Cerebellar cortex (tissue), 1 donor: ENCODE data around the gene GZMA.

Experiments
- DNase-seq: peaks from one replicate; pipeline ENCODE4 v3.0.0-alpha.2; 2015; ENCODE audit warnings: low spot score

Gene GZMA

DNA sequence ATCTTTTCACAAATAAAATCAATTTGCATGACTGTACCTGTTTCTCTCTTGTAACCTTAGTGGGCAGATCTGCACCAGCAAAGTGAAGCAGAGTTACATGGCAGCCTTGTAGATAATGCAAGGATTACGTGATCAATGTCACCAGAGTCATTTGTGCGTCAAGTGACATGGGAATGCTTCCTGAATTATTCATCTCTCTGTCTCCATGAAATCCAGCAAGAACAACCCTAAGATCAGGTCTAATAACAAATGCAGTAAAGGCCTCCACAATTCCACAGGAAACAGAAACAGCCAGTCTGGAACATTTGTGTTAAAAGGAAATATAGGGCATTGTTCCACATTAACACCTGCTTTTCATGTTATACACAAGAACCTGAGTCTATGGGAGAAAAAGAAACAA lies 7.8 kb downstream of the GZMA start:
- DNase-seq = no peak

DNA sequence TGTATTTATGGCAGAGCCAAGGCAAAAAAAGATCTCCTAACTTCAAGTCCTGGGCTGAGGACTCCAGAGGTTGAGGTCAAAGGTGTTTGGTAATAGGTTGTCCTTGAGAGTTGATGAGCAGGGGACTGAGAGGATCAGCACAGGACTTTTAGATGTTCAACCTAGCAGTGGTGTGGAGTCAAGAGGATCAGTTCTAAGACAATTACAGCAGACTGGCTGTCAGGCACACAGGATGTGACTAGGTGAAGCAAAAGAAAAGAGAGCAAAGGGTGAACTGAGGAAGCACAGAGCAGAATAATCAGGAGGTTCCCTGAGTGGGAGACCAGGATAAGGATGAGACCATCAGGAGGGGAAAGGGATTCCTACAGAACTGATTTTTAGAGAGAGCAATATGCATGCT lies 10.9 kb downstream of the GZMA start:
- no peak for DNase-seq

DNA sequence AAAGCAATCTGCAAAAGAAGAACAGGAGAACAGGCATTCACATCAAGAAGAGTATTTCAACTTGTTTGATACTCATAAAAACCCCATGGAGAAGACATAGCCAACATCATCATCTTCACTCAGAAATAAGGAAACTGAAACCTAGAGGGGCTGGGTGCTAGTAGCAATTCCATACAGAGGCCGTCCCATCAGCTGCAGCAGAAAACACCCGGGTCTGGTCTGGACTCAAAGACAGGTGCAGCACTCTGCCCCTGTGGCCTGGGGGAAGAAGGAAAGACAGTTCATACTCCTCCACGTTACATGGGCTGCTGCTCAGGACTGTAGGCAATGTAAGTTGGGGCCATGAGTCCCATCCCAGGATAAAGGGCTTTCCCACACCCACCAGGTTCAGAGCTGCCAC lies 11.6 kb downstream of the GZMA start:
- DNase-seq = no peak

DNA sequence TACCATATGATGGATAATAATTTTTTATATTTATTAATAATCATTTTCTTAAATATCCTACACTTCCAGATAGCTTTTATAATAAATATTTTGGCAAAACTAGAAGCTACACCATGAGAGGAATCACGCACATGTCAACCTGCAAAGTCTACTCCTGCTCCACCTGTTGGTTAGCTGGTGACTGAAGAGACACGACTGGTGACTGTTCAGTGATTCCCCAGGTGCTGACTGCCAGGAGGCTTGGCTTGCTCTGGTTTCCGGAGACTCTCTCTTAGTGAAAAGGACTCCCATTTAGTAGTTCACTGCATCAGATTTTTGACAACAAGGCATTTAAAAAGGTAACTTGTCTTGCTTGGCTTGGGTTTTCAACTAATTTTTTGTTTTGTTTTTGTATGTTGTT lies 20.9 kb downstream of the GZMA start:
- no peak for DNase-seq

DNA sequence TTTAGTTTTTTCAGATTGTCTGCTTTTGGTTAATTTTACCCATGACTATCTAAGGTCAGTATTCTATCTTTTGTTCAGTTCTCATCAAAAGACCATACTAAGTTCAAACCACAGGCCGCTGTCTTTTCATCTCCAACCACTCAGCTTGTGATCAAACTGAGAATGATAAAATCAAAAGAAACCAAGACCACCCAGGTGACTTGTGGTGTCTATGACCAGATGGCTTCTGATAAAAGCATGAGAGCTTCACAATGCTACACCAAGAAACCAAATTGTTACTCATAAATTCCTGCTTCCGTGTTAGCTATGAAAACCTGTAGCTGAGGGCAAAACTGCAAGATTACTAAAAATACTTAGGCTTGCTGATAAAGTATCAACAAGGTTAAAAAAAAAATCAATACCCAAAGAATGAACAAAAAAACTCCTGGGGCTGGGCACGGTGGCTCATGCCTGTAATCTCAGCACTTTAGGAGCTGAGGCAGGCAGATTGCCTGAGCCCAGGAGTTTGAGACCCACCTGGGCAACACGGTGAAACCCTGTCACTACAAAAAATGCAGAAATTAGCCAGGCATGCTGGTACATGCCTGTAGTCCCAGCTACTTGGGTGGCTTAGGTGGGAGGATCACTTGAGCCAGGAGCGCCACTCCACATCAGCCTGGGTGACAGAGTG lies 31.7 kb downstream of the GZMA start:
- no peak for DNase-seq

DNA sequence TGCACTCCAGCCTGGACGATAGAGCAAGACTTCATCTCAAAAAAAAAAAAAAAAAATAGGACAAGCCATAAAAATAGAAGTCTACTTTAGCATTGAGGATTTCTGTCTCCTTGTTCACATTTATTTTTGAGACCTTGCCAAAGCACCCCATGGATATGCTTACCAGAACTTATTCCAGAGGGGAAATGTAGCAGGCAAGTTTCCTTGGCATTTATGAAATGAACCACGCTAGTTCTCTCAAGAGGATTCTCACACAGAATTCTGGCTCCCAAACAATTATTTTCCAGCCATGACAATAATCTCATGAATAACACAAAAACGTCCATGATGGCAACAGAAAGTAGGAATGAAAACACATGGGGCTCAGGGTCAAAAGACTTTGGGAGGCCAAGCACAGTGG lies 34.1 kb downstream of the GZMA start:
- DNase-seq = no peak

DNA sequence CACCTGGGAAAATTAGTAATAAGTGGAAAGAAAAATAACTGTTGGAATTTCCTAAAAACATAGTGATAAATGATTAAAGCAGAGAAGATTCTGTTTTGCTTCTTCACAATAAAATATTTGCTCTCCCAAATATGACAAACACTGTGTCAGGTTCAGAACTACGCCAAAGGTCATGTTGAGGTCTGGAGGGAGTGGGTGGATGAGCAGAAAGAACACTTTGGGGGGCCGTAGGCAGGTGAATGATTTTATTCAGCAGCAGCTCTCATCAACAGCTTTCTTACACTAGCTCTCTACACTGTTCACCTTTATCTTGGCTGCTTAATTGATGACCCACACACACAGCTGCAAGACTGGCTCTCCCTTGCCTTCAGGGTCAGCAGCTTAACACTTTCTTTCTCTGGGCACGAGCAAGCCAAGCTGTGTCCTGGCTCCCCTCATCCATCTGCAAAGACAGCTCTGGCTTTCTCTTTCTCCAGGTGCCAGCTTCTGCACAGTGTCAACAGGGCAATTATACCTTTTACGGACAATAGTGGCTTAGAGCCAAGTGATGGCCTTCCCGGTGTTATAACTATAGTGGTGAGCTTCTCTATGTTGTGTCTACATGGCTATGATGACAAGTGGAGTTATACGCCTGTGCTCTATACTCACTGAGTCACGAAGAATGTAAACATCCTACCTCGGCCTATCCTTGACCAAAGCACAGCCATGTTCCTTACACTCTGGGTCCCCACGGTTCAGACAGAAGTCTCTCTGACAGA lies 38.6 kb downstream of the GZMA start:
- no peak for DNase-seq

DNA sequence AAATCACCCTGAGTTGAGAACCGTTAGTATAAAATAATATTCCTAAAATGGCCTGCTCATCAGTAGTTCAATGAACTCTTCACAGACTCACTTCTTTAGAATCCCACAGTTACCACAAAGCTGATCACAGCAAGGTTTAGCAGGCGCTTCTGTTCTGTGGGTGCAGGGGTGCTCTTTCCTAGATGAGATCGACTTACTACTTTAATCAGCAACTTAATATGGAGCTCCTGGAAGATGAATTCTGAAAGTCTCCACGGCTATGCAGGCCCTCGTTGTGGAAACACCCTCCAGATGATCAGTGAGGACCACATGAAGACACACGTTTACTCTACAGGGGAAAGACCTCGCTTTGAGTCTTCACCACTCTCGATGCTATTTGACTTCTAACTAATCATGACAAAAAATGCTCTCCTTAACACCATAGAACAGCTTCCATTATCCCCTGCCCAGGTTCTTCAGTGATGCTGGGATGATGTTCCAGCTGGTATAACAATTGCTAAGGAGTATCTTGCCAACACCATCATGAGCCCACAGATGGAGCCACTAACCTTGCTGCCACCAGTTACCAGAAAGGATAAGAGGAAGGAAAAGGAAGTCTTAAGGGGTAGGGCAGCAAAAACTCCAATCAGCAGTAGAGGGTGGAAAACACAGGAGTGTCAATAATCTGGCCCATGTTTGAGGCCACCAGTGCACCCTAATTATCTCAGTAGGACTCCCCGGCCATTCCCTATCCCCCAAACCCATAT lies 39.7 kb downstream of the GZMA start:
- no peak for DNase-seq

DNA sequence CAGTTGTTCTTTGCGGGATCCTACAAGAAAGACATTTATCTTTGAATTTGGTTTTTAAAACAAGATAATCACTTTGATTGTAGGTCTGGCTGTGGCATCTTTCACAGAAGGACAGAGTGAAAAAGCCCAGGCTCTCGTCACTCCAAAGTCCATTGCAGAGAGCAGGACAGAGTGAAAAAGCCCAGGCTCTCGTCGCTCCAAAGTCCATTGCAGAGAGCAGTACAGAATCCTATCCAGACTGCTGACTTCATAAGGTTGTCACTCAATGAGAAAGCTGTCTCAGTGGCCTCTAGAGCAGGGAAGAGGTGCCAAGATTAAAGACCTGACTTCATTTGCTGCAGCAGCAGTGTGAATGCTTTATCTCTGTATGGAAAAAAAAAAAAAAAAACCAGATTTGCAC lies 41.2 kb downstream of the GZMA start:
- no peak for DNase-seq

DNA sequence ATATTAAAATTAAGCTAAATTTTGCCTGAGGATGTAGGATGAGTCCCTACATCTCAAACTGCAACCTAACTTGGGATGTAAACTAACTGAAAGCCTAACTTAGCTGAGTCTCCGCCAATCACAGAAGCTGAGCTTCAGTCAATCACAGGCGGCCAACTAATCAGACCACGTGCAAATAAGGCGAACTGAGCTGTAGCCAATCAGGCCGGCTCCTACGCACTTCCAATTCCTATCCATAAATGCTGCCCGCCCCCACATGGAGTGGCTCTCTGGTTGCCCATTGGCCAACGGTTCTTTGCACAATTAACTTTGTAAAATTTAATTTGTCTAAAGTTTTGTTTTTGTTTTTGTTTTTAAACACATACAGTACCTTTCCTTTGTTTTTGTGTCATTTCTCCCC lies 43.6 kb downstream of the GZMA start:
- no peak for DNase-seq

DNA sequence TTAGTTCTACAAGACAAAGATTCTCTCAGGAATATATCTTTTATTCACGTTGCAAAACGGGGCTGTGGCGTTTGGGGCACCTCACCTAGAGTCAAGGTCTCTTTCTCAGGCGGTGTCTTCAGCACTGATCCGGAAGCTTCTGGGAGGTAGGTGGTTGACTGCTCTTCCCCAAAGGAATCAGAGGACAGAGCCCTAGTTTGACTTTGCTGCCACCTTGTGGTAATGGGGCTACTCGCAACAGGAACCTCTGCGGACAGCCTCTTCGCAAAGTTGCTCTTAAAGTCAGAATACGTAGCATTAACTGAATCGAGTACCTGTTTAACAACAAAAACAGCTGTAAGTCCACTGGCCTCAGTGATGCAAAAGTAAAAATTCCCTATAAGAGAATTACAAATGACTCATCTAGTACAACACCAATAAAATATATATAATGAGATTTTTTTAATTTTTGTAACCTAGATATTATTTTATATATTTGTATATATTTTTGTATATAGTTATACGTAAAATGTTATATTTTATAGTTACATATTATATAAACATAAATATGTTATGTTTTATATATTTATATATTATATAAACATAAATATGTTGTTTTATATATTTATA lies 44.2 kb downstream of the GZMA start:
- peak; percentile 80 for DNase-seq

DNA sequence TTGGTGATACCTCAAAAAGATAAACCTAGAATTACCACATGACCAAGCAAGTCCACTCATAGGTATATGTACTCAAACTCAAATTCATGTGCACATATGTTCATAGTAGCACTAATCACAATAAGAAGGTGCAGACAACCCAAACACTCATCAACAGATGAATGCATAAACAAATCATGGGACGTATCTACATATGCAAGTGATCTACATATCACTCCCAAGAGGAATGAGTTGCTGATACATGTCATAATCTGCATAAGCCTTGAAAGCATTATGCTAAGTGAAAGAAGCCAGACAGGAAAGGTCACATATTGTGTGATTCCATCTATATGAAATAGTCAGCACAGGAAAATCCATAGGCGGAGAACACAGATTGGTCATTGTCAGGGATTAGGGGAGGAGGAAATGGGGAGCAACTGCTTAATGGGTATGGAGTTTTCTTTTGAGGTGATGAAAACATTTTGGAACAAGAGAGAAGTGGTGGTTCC lies 46.9 kb downstream of the GZMA start:
- DNase-seq = no peak

DNA sequence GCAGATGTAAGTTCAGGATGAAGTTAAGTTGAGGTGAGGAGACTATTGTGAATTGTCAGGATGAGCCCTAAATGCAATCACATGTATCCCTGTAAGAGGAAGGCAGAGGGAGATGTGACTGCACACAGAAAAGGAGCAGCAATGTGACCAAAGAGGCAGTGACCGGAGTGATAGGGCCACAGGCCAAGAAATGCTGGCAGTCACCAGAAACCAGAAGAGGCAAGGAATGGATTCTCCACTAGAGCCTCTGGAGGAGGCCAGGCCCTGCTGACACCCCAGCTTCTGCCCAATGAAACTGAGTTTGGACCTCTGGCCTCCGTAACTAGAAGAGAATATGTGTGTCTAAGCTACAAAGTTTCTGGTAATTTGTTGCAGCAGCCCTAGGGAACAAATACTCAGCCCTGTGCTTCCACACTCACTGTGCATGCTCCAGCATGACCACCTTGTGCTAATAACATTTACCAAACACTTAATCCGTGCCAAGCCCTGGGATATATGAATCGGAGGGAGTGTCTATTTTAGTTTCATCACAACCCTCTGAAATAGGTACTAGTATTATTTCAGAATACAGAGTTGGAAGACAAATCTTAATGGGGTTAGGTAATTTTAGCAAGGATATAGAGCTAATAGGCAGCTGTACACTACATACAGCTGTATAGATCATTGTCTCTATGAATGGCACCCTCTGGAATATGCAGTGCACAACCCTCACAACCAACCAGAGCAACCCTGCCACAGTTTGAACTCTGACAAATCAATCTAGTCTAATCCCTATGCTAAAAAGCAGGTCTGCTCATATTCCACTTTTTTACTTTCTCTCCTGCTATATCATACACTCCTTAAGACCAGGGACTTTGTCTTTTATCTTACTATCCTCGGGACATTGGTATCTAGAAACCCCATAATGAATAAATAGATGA lies 49.7 kb downstream of the GZMA start:
- DNase-seq = no peak

DNA sequence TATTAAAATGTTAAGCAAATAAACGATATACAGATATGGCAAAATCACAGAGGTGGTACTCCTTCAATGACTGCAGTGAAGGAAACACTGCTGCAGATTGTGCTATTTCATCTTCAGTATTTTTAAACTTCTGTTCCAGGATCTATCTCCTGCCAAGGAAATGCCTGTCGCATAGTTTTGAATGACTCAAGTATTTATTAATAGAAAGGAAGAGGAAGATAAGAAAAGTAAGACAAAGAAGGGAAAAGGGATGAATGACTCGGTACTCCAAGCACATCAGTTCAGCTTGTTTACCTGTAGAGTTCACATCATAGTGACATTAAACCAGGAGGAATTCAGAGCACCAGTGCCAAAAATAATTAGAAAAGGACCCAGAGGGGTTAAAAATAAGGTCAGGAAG lies 52.4 kb downstream of the GZMA start:
- DNase-seq = no peak
